Heart left ventricle (tissue), 16 donors: ENCODE data around the gene ABI1. TPM values are rescaled to one million over a fixed set of nuclear protein-coding genes. Genes with fewer than 3 reads are reported as not detected.

ENCODE experiments used
- ATAC-seq, 4 donors: fragments of 200-7000 bp; cut with Tn5 transposase; one replicate each; pipeline ENCODE4 v1.9.1; 2020 to 2022; ENCODE audit warnings: moderate library complexity in 4 of 4, mild to moderate bottlenecking in 3 of 4, moderate number of reproducible peaks in 1 of 4
- DNase-seq, 5 donors: peaks; one replicate each; pipeline ENCODE4 v3.0.0-alpha.2; 2020
- H3K27ac ChIP-seq, 12 donors: fragments of 200-600 bp; sonication (generic) in 4 of 12; one replicate each; pipeline versions ENCODE4 v1.5.0 to v1.8.0; 2016 to 2022; ENCODE audit warnings: mild to moderate bottlenecking in 2 of 12
- H3K27me3 ChIP-seq, 9 donors: fragments of 200-600 bp; sonication (generic) in 2 of 9; one replicate each; pipeline versions ENCODE4 v1.5.1 to v1.8.0; 2016 to 2022; ENCODE audit warnings: mild to moderate bottlenecking in 3 of 9
- H3K36me3 ChIP-seq, 9 donors: fragments of 200-600 bp; sonication (generic) in 2 of 9; one replicate each; pipeline versions ENCODE4 v1.5.0 to v1.8.0; 2018 to 2022; ENCODE audit warnings: mild to moderate bottlenecking in 2 of 9
- H3K4me1 ChIP-seq, 12 donors: fragments of 200-600 bp; sonication (generic) in 4 of 12; one replicate each; pipeline versions ENCODE4 v1.5.0 to v1.8.0; 2016 to 2022; ENCODE audit warnings: mild to moderate bottlenecking in 3 of 12
- H3K4me3 ChIP-seq, 12 donors: fragments of 200-600 bp; sonication (generic) in 4 of 12; one replicate each; pipeline versions ENCODE4 v1.5.0 to v1.8.0; 2017 to 2022; ENCODE audit warnings: mild to moderate bottlenecking in 9 of 12, moderate library complexity in 4 of 12
- H3K9me3 ChIP-seq, 12 donors: fragments of 200-600 bp; sonication (generic) in 4 of 12; one replicate each; pipeline versions ENCODE4 v1.5.0 to v1.8.0; 2016 to 2022; ENCODE audit warnings: mild to moderate bottlenecking in 1 of 12
- CTCF ChIP-seq, 12 donors: fragments of 200-600 bp; sonication (generic) in 4 of 12; IDR thresholded peaks; one replicate each; pipeline versions ENCODE4 v1.5.0 to v1.8.0; 2018 to 2022; ENCODE audit warnings: antibody characterized with exemption in 12 of 12, mild to moderate bottlenecking in 5 of 12
- POLR2A ChIP-seq, 2 donors: fragments of 450-650 bp; IDR thresholded peaks; one replicate each; pipeline ENCODE4 v1.6.1; 2017; ENCODE audit warnings: antibody characterized with exemption in 2 of 2, mild to moderate bottlenecking in 2 of 2, moderate library complexity in 2 of 2
- WGBS, 4 donors: extraction: QIAGEN DNeasy Blood & Tissue Kit in 2 of 4; methylation state at CpG; one replicate each; pipeline versions ENCODE4 v1.1.5 to v1.1.7; 2013 to 2018; 5-methylcytosine and 5-hydroxymethylcytosine counted together
- intact Hi-C, 10 donors: fragments of 100-400 bp; cut with DNase I; formaldehyde crosslinking; loops; one replicate each; pipeline versions ENCODE4 v1.11.1 to v1.14.2; 2022
- polyA plus RNA-seq, 2 donors: library from polyadenylated mRNA; stranded (reverse); fragments of 200-250 nt; gene quantifications; one replicate each; pipeline ENCODE4 v1.2.3, GENCODE V29; 2013
- total RNA-seq, 9 donors: library from RNA; depleted of rRNA in 2 of 9; stranded (reverse); fragments of >200 nt in 2 of 9; fragmentation: NEBNext Ultra II Directional in 3 of 9; extraction: Animal tissue kit (Norgen Biotek cat#: 25700) in 3 of 9; gene quantifications; one replicate each; pipeline versions ENCODE4 v1.1.0 to v1.2.4, GENCODE V29; 2016 to 2023
- donor health status: ischemic (EF 13 %, LVEDD 7.1; RV severe dilation, severe dysfunction).
- donor health status: healthy with polysubstance abuse.
- donor health status: DM: no; HTN: yes; CAD: no.
- donor health status: DM: no; HTN: no; CAD: no.
- donor health status: ischemic (EF 25% LVEDD 6.9; RV normal size, moderate dysfunction).
- donor health status: ischemic (EF 25% LVEDD 5.7; RV mildly dilated, moderate dysfunction).
- donor health status: healthy.
- donor health status: DM: yes; HTN: yes; CAD: no.
- donor health status: ischemic (EF 35%, LVEDD 5.7; RV mildly dilated, moderate dysfunction).
- donor health status: nonischemic (EF 11% LVEDD 7.7; RV severe dilation, severe dysfunction).
- donor health status: DM: yes; HTN: yes; CAD: no.
- donor health status: PGD.
- donor health status: ischemic (EF 29% LVEDD 5.4; RV normal size, mild dysfunction).
- donor health status: nonischemic (EF 23%, LVEDD 6.1; RV moderate dilation, normal function).

ABI1 gene
- total and polyA plus RNA-seq, 11 donors, result 8.5 to 50.0 (median 25.6) TPM

- no peaks in the 10 kb centered on the region for H3K9me3 ChIP-seq
- 75 to 88% (median 80%) methylated on average over 6 of the region's 6 CpGs for WGBS, 4 donors
- H3K4me1 ChIP-seq, result peaks cover 0 to 9% (median 0%) of the 10 kb centered on the region in 12 donors
- ATAC-seq, result no peak
- intact Hi-C loops, result no loop called here
- TF ChIP-seq CTCF (IDR thresholded peaks at IDR 0.05) (no peak), POLR2A (IDR thresholded peaks at IDR 0.05) (no peak)
- H3K4me3 ChIP-seq, result no peak overlapping the region
- DNase-seq, result no peak
- no peak overlapping the region for H3K27ac ChIP-seq
- H3K27me3 ChIP-seq, result no peaks in the 10 kb centered on the region
- peaks cover 0 to 64% (median 47%) of the 10 kb centered on the region in 9 donors for H3K36me3 ChIP-seq
These were observed 154.6 kb downstream of the ABI1 start for GRCh38 chr10:26706206-26706605.

GRCh38 chr10:26703974-26704373, 156.8 kb downstream of the ABI1 start:
- ATAC-seq, result no peak
- no peak overlapping the region for H3K27ac ChIP-seq
- H3K4me3 ChIP-seq, result no peak overlapping the region
- DNase-seq, result no peak
- H3K36me3 ChIP-seq, result peaks cover 0 to 47% (median 38%) of the 10 kb centered on the region in 9 donors
- peaks cover 0 to 16% (median 0%) of the 10 kb centered on the region in 12 donors for H3K4me1 ChIP-seq
- intact Hi-C loops, result no loop called here
- H3K27me3 ChIP-seq, result no peaks in the 10 kb centered on the region
- TF ChIP-seq POLR2A (IDR thresholded peaks at IDR 0.05) (no peak), CTCF (IDR thresholded peaks at IDR 0.05) (no peak)
- no peaks in the 10 kb centered on the region for H3K9me3 ChIP-seq
- WGBS, 4 donors, result 81 to 90% (median 89%) methylated on average over 6 to 9 of the region's 9 CpGs

GRCh38 chr10:26703096-26703495, 157.7 kb downstream of the ABI1 start:
- no peak for DNase-seq
- Histone ChIP-seq H3K4me1 (peaks cover 0 to 25% (median 8%) of the 10 kb centered on the region in 12 donors), H3K27me3 (no peaks in the 10 kb centered on the region), H3K36me3 (peaks cover 0 to 39% (median 33%) of the 10 kb centered on the region in 9 donors), H3K4me3 (no peak overlapping the region), H3K9me3 (no peaks in the 10 kb centered on the region), H3K27ac (no peak overlapping the region)
- TF ChIP-seq CTCF (IDR thresholded peaks at IDR 0.05) (no peak), POLR2A (IDR thresholded peaks at IDR 0.05) (no peak)
- intact Hi-C loops, result no loop called here
- no peak for ATAC-seq
- 81 to 98% (median 91%) methylated on average over 4 of the region's 4 CpGs for WGBS, 4 donors

GRCh38 chr10:26700884-26701630, 159.7 kb downstream of the ABI1 start:
- TF ChIP-seq CTCF (IDR thresholded peaks at IDR 0.05), result no peak
- TF ChIP-seq POLR2A (IDR thresholded peaks at IDR 0.05), result no peak
- Histone ChIP-seq H3K36me3 (peaks cover 0 to 18% (median 13%) of the 10 kb centered on the region in 9 donors), H3K9me3 (no peaks in the 10 kb centered on the region), H3K4me1 (peaks cover 0 to 26% (median 9%) of the 10 kb centered on the region in 12 donors), H3K27me3 (no peaks in the 10 kb centered on the region), H3K27ac (no peak overlapping the region), H3K4me3 (no peak overlapping the region)
- DNase-seq (no peak), ATAC-seq (no peak)
- intact Hi-C loops, result no loop called here
- 62 to 80% (median 72%) methylated on average over 4 of the region's 4 CpGs for WGBS, 4 donors
